SU-DHL-6 (cell line): ENCODE measurements around the gene IAPP.

Experiments
- EZH2phosphoT487 ChIP-seq: fragments of 200-600 bp; sonication (generic), shearing (Covaris generic); conservative IDR thresholded peaks from 2 replicates; pipeline ENCODE4 v1.6.1; 2018; ENCODE audit warnings: mild to moderate bottlenecking, antibody characterized with exemption, low read length, moderate library complexity, mixed read lengths
- TF ChIP-seq, protein P1 (sequence below): fragments of 200-600 bp; sonication (generic); IDR thresholded peaks from one replicate; pipeline ENCODE4 v1.5.1; 2017; ENCODE audit warnings: antibody characterized with exemption, mild to moderate bottlenecking, low read length, moderate library complexity; ENCODE audit not compliant: insufficient read depth, poor library complexity, severe bottlenecking

GRCh38 chr12:21350975-21351374, 21.7 kb upstream of the IAPP start:
- TF ChIP-seq, protein P1, sequence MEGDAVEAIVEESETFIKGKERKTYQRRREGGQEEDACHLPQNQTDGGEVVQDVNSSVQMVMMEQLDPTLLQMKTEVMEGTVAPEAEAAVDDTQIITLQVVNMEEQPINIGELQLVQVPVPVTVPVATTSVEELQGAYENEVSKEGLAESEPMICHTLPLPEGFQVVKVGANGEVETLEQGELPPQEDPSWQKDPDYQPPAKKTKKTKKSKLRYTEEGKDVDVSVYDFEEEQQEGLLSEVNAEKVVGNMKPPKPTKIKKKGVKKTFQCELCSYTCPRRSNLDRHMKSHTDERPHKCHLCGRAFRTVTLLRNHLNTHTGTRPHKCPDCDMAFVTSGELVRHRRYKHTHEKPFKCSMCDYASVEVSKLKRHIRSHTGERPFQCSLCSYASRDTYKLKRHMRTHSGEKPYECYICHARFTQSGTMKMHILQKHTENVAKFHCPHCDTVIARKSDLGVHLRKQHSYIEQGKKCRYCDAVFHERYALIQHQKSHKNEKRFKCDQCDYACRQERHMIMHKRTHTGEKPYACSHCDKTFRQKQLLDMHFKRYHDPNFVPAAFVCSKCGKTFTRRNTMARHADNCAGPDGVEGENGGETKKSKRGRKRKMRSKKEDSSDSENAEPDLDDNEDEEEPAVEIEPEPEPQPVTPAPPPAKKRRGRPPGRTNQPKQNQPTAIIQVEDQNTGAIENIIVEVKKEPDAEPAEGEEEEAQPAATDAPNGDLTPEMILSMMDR, result no peak
- no peak for TF ChIP-seq EZH2phosphoT487
